Measurements from ENCODE around the gene RSPH1.

RSPH1 gene

DNA sequence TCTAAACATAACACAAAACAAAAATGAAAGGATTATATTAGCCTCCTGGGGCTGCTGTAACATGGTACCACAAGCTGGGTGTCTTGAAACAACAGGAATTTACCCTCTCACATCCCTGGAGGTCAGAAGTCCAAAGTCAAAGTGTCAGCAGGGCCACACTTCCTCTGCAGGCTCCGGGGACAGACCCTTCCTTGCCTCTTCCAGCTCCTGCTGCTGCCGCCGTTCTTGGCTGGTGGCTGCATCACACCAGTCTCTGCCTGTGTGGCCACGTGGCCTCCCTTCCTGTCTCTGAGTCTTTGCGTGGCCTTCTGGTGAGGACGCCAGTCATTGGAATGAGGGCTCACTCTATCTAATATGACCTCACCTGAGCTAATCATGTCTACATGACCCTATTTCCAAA lies 25.8 kb upstream of the RSPH1 start:
- Histone ChIP-seq H3K9ac (ENCODE audit: low read depth, low read length) (no peak overlapping the region), H3K27me3 (ENCODE audit: control insufficient read depth, insufficient read depth, low read length) (peaks cover 28% of the 10 kb centered on the region), H3K36me3 (ENCODE audit: insufficient read depth, low read length) (no peaks in the 10 kb centered on the region), H3K4me3 (ENCODE audit: low read length) (no peak overlapping the region), H3K4me1 (ENCODE audit: control insufficient read depth, insufficient read depth, low read length) (peaks cover 17% of the 10 kb centered on the region), H3K9me3 (replicated peaks; ENCODE audit: low read length) (no peaks in the 10 kb centered on the region), H3K4me2 (ENCODE audit: low read length) (no peak overlapping the region)

DNA sequence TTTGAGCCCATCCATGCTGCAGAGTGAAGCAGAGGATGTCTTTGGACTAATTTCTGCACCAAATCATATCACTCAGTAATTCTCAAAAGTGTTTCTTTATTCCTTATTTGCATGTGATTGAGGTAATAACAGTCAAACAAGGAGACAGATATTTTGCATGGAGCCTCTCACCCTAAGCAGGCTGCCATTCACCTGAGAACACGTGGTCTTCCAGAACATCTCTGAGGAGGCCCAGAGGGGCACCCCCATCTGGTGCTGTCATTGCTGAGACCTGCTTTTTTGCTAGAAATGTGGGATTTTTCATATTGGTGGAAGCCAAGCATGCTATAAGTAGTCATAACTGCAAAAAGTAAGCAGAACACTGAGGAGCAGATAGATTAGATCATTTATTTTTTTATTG lies 25.4 kb upstream of the RSPH1 start:
- Histone ChIP-seq H3K9me3 (replicated peaks; ENCODE audit: low read length) (no peaks in the 10 kb centered on the region), H3K36me3 (ENCODE audit: insufficient read depth, low read length) (no peaks in the 10 kb centered on the region), H3K4me2 (ENCODE audit: low read length) (no peak overlapping the region), H3K4me1 (ENCODE audit: control insufficient read depth, insufficient read depth, low read length) (peaks cover 17% of the 10 kb centered on the region), H3K9ac (ENCODE audit: low read depth, low read length) (no peak overlapping the region), H3K4me3 (ENCODE audit: low read length) (no peak overlapping the region), H3K27me3 (ENCODE audit: control insufficient read depth, insufficient read depth, low read length) (peaks cover 24% of the 10 kb centered on the region)

DNA sequence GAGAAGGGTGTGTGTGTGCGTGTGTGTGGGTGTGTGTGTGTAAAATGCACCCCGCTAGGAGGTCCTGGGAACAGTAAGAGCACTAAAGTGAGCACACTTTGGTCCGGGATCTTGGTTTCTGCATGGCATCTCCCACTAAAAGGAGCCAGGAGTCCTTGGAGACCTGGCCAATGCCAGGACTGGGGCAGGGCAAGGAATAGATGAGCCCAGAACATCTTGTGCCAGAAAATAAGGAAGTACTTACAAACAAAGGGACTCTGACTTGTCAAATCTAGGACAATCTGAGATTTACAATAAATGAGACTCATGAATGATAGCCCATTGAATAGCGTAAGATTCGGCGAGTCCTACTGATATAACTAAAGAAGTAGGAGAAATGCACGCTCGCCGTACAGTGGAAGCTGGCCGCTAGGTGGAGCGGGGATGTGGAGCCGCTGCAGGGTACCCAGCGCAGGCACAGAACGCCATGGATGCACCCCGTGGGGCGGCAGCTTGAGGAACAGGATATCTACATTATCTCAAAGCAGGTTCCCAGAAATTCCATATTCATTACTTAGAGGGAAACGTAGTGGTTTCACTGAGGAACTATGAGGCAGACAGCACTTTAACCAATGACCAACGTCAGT lies 24.7 kb upstream of the RSPH1 start:
- no peak overlapping the region for H3K4me2 ChIP-seq (ENCODE audit: low read length)
- no peak overlapping the region for H3K9ac ChIP-seq (ENCODE audit: low read depth, low read length)
- H3K4me3 ChIP-seq (ENCODE audit: low read length) = no peak overlapping the region
- H3K9me3 ChIP-seq (replicated peaks; ENCODE audit: low read length) = no peaks in the 10 kb centered on the region
- H3K4me1 ChIP-seq (ENCODE audit: control insufficient read depth, insufficient read depth, low read length) = peaks cover 17% of the 10 kb centered on the region
- no peaks in the 10 kb centered on the region for H3K36me3 ChIP-seq (ENCODE audit: insufficient read depth, low read length)
- H3K27me3 ChIP-seq (ENCODE audit: control insufficient read depth, insufficient read depth, low read length) = peaks cover 25% of the 10 kb centered on the region

DNA sequence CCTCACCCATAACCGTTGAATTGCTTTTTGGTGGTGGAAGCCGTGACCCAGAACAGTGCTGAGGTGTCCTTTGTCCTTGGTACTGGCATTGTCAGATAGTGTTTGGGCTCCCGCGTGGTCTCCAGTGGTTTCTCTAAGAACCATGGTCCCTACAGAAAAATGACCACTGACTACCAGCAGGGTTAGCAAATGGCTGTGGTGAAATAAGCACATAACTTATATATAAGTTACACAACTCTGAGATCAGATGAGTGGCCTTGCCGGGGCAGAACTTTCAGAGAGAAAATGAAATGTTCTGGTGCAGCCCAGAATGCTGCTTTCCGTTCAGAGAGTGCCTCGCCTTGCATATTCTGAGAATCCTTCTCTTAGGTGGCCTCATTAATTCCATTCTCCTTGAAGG lies 22.6 kb upstream of the RSPH1 start:
- peaks cover 27% of the 10 kb centered on the region for H3K27me3 ChIP-seq (ENCODE audit: control insufficient read depth, insufficient read depth, low read length)
- peaks cover 8% of the 10 kb centered on the region for H3K4me1 ChIP-seq (ENCODE audit: control insufficient read depth, insufficient read depth, low read length)
- H3K9me3 ChIP-seq (replicated peaks; ENCODE audit: low read length) = no peaks in the 10 kb centered on the region
- H3K4me3 ChIP-seq (ENCODE audit: low read length) = no peak overlapping the region
- H3K4me2 ChIP-seq (ENCODE audit: low read length) = no peak overlapping the region
- H3K36me3 ChIP-seq (ENCODE audit: insufficient read depth, low read length) = no peaks in the 10 kb centered on the region
- no peak overlapping the region for H3K9ac ChIP-seq (ENCODE audit: low read depth, low read length)

DNA sequence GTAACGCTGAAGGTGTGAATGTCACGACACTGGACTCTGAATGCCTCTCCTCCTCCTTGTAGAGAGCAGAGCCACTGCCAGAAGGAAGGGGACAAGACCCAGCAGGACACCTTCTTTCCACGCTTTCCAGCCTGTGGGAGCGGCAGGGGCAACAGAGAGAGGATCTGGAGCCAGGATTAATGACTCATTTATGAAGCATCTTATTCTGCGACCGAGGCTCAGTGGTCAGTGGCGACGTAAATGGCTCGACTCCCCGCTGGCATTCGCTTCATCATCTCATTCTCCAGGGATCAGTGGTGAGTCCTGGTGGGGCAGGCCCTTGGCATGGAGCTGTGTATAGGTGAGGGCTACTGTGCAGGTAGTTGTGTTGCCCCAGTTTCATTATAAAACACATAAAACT lies 22.2 kb upstream of the RSPH1 start:
- no peak overlapping the region for H3K4me3 ChIP-seq (ENCODE audit: low read length)
- H3K9ac ChIP-seq (ENCODE audit: low read depth, low read length) = no peak overlapping the region
- no peak overlapping the region for H3K4me2 ChIP-seq (ENCODE audit: low read length)
- no peaks in the 10 kb centered on the region for H3K36me3 ChIP-seq (ENCODE audit: insufficient read depth, low read length)
- peaks cover 8% of the 10 kb centered on the region for H3K4me1 ChIP-seq (ENCODE audit: control insufficient read depth, insufficient read depth, low read length)
- no peaks in the 10 kb centered on the region for H3K9me3 ChIP-seq (replicated peaks; ENCODE audit: low read length)
- peaks cover 27% of the 10 kb centered on the region for H3K27me3 ChIP-seq (ENCODE audit: control insufficient read depth, insufficient read depth, low read length)

DNA sequence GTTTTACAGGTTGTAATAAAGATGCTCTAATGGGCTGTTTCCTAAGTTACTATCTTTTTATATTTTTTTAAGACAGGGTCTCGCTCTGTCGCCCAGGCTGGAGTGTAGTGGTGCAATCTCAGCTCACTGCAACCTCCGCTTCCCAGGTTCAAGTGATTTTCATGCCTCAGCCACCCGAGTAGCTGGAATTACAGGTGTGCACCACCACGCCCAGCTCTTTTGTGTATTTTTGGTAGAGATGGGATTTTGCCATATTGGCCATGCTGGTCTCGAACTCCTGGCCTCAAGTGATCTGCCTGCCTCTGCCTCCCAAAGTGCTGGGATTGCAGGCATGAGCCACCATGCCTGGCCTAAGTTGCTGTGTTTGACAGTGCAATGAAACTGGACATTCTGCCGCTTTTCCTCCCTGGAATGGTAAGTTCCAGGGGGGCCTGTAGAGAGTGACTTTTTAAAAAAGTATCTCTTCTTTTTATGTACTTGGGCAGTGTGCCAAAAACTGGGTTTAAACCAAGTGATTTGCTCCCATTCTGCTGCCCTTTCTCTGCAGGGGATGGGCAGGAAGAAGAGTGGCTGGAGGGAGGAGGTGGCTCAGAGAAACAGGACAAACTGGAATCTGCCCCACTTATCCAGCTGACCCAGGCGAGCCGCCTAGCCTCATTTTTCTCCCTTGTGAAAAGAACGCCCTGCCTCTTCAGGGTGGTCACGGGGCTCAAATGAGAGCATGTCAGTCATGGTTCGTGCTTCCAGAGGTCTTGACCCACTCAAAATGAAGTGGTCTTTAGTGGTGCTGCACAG lies 19.9 kb upstream of the RSPH1 start:
- peaks cover 31% of the 10 kb centered on the region for H3K27me3 ChIP-seq (ENCODE audit: control insufficient read depth, insufficient read depth, low read length)

DNA sequence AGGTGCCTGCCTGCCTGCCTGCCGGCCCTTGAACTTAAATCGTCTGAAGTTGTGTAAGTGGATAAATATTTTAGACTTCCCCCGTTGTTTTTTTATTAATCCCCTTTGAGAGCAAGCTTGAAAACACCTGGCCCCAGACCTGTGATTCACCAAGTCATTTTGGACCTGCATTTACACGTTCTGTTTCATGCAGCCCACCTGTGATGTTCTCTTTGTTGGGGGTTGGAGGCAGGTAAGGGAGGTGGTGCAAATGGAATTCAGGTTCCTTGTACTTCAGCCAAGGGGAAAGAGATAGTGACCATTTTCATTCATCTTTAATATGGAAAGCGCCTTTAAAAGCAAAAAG lies 18.8 kb upstream of the RSPH1 start:
- H3K9me3 ChIP-seq (replicated peaks; ENCODE audit: low read length) = no peaks in the 10 kb centered on the region
- no peak overlapping the region for H3K4me3 ChIP-seq (ENCODE audit: low read length)
- peak overlapping the region; percentile 88 for H3K4me2 ChIP-seq (ENCODE audit: low read length)
- H3K36me3 ChIP-seq (ENCODE audit: insufficient read depth, low read length) = no peaks in the 10 kb centered on the region
- H3K27me3 ChIP-seq (ENCODE audit: control insufficient read depth, insufficient read depth, low read length) = peaks cover 31% of the 10 kb centered on the region
- no peak overlapping the region for H3K9ac ChIP-seq (ENCODE audit: low read depth, low read length)
- peaks cover 8% of the 10 kb centered on the region for H3K4me1 ChIP-seq (ENCODE audit: control insufficient read depth, insufficient read depth, low read length)

More for the DNA sequence above, 19.9 kb upstream of the RSPH1 start:
- Histone ChIP-seq H3K4me2 (ENCODE audit: low read length) (no peak overlapping the region), H3K9ac (ENCODE audit: low read depth, low read length) (no peak overlapping the region), H3K4me1 (ENCODE audit: control insufficient read depth, insufficient read depth, low read length) (peaks cover 8% of the 10 kb centered on the region), H3K4me3 (ENCODE audit: low read length) (no peak overlapping the region), H3K36me3 (ENCODE audit: insufficient read depth, low read length) (no peaks in the 10 kb centered on the region), H3K9me3 (replicated peaks; ENCODE audit: low read length) (no peaks in the 10 kb centered on the region)

DNA sequence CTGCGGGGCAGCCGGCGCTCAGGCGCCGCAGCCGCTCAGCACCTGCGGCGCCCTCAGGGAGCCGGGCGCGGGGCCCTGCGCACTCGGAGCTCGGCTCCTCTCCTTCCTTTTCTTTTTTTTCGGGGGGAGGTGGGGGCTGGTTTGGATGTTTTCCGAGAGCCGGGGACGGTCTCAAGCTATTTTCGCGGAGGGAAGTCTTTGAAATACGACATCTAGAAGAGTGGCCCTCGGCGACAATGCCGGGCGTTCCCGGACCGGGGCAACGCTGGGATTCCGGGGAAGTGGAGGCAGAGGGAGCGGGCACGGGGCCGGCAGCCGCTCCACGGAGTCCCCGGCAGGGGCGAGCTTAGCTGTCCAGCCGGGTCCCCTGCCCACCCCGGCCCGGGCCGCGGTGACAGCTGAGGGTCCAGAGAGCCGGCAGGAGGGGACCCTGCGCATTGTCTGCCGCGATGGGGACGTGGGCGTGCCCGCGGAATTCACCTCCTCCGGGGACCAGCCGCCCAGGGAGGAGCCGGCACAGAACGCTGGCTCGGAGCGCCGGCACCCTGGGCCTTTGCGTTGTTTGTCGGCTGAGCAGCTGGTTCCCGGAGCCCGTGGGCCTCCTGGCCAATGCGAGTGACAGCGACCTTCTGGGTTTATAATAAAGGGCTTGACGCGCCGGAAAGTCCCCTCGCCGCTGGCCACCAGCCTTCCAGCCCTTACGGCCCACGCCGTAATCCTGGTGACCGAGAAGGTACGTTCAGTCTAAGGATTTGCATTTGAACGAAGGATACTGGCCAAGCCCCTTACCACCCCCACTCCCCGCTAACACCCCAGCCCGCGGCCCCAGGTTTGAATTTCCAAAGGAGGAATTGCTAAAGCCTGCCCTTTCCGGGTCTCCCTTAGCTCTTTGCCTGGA lies 18.2 kb upstream of the RSPH1 start:
- Histone ChIP-seq H3K36me3 (ENCODE audit: insufficient read depth, low read length) (no peaks in the 10 kb centered on the region), H3K4me3 (ENCODE audit: low read length) (peak overlapping the region; percentile 71), H3K9ac (ENCODE audit: low read depth, low read length) (peak overlapping the region; percentile 62), H3K4me2 (ENCODE audit: low read length) (peak overlapping the region; percentile 88), H3K4me1 (ENCODE audit: control insufficient read depth, insufficient read depth, low read length) (peaks cover 8% of the 10 kb centered on the region), H3K27me3 (ENCODE audit: control insufficient read depth, insufficient read depth, low read length) (peaks cover 27% of the 10 kb centered on the region), H3K9me3 (replicated peaks; ENCODE audit: low read length) (no peaks in the 10 kb centered on the region)

DNA sequence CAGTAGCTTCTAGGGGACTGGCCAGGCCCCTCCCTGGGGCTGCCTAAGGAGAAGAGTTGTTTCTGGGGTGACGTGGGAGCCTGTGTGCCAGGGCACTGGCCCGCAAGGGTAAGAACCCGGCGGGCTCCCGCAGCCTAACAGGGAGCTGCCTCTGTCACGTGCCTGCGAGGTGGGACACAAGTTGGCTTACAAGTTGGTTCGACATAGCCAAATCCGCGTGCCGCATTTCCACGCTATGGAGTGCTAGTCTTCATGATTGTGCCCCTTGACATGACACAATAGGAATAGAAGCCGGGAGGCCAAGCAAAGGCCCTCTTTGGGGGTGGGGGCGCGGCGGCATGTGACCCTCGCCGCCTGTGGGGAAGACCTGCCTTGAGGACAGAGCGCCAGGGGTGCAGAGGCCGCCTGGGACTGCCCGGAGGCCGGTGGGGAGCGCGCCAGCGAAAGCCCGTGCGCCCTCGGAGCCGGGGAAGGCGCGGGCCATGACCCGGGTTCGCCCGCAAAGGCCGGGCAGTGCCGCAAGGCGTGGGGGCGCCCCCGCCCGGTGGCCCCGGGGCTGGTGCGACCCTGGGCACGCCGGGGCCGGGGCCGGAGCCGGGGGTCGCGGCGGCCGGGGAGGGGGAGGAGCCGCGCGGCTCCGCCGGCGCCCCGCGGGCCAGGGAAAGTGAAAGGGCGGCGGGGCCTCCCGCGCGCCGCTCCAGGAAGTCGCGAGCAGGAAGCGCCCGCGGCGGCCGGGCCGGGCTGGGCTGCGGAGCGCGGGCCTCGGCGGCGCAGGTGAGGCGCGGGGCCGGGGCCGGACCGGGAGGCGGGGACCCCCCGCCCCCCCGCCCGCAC lies 17.3 kb upstream of the RSPH1 start, which contains the start of gene SLC37A1:
Gene SLC37A1, plus strand, starts transcription at position 702 of the 834 bp plus-strand sequence. CDS start 4,603 bp downstream, outside the sequence.
- Histone ChIP-seq H3K4me2 (ENCODE audit: low read length) (peak within 1 kb of the TSS; percentile 88), H3K4me1 (ENCODE audit: control insufficient read depth, insufficient read depth, low read length) (peaks cover 5% of the 10 kb centered on the region), H3K9me3 (replicated peaks; ENCODE audit: low read length) (no peaks in the 10 kb centered on the region), H3K36me3 (ENCODE audit: insufficient read depth, low read length) (no peaks in the 10 kb centered on the region), H3K9ac (ENCODE audit: low read depth, low read length) (peak within 1 kb of the TSS; percentile 62), H3K4me3 (ENCODE audit: low read length) (peak within 1 kb of the TSS; percentile 71), H3K27me3 (ENCODE audit: control insufficient read depth, insufficient read depth, low read length) (peaks cover 27% of the 10 kb centered on the region)

DNA sequence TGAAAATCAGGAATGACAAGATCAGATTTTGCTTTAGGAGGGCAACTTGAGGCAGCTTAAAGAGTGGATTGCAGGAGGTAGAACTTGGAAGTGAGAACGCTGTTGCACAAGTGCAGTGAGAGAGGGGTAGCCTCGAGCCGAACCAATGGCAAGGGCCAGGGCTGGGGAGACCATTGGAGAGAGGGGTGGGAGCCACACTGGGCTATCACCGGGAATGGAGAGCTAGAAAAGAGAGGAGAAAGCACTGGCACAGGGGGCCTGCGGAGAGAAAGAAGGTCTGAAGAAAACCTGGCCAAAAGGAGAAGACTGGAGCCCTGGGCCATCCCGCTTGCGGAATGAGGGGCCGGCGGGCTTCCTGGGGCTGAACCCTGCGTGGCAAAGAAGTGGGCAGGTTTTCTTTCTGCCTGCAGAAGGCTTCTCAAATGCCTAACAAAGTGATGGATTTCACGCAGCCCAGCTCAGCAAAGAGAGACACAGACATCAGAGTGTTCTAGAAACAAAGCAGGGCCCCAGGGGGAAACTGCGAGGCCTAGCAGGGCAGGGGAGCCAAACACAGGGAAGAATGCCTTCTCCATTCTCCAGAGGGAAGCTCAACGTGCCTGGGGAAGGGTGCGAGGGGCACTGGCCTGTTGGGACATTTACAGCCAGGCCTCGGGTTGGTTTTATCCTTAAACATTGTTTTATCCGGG lies 16.5 kb upstream of the RSPH1 start:
- no peak overlapping the region for H3K4me2 ChIP-seq (ENCODE audit: low read length)
- H3K9ac ChIP-seq (ENCODE audit: low read depth, low read length) = no peak overlapping the region
- H3K4me1 ChIP-seq (ENCODE audit: control insufficient read depth, insufficient read depth, low read length) = no peaks in the 10 kb centered on the region
- H3K4me3 ChIP-seq (ENCODE audit: low read length) = no peak overlapping the region
- no peaks in the 10 kb centered on the region for H3K9me3 ChIP-seq (replicated peaks; ENCODE audit: low read length)
- H3K27me3 ChIP-seq (ENCODE audit: control insufficient read depth, insufficient read depth, low read length) = peaks cover 29% of the 10 kb centered on the region
- no peaks in the 10 kb centered on the region for H3K36me3 ChIP-seq (ENCODE audit: insufficient read depth, low read length)

Measured in skeletal muscle satellite cell (primary cell).